ENCODE data around the gene TMEM229B.

DNA sequence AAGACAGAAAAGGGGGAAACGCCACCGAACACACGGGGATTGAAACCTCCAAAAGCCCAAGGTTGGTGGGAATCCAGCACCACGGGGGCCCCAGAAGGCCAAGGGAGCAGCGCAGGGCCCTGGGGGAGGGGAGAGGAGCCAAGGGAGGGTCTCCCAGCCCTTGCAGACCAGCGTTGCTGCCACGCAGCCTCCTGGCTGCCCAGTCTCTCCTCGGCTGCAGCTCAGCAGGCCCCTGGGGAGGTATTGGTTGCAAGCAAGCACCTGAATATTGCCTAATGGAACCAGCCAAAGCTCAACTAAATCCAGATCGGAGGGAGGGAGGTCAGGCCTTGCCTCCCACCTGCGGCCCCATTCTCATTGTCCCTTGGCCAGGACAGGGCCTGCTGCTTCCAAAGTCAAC lies 15.8 kb downstream of the TMEM229B start:
- TF ChIP-seq EZH2 (IDR thresholded peaks at IDR 0.05; ENCODE audit: borderline replicate concordance, insufficient read depth, low read depth, low read length, poor library complexity, severe bottlenecking) = no peak
- TF ChIP-seq CTCF (IDR thresholded peaks at IDR 0.05) = no peak
